NCI-H2029 (cell line): ENCODE data around the gene GTPBP3.
"Not testable (repeated sequence)": the region's sequence is repeated elsewhere in the genome, so short reads cannot be mapped to it uniquely, and the experiment has no call there.

Source experiments
- DNase-seq: peaks from one replicate; lab custom pipeline; 2025; lab: John Stamatoyannopoulos, UW

Gene GTPBP3

DNA sequence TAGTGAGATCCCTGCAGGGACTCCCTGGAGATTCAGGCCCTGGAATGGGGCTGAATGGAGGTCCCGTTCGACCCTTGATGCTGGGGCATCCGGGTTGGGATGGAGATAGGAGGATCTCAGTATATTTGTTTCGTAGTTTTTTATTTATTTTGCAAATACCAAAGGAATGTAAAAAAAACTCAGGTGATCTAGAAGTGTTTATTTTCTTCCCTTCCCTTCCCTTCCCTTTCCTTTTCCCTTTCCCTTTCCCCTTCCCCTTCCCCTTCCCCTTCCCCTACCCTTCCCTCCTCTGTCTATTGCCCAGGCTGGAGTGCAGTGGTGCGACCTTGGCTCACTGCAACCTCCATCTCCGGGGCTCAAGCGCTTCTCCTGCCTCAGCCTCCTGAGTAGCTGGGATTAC, 4.5 kb downstream of the GTPBP3 start:
- no peak for DNase-seq

DNA sequence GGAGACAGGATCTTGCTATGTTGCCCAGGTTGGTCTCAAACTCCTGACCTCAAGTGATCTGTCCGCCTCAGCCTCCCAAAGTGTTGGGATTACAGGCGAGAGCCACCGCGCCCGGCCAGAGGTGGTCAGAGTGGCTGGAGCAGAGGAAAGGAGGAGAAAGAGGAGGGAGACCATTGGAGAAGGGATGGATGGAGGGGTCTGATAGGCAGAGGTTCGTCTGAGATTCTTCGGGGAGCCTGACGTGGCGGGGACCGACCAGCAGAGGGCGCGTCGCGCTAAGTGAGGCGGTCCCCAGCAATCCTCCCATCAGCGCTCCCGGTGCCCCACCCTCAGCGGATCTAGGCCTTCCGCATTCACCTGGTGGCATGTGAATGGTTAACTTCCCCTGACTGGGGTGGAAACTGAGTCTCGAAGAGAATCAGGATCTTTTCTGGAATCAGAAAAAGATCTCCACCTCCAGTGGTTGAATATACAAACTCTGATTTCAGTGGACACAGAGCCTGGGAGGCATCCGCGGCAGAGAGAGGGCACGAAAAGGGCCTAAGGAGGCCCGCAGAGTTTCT, 8.8 kb downstream of the GTPBP3 start:
- DNase-seq, result peak; percentile 42

DNA sequence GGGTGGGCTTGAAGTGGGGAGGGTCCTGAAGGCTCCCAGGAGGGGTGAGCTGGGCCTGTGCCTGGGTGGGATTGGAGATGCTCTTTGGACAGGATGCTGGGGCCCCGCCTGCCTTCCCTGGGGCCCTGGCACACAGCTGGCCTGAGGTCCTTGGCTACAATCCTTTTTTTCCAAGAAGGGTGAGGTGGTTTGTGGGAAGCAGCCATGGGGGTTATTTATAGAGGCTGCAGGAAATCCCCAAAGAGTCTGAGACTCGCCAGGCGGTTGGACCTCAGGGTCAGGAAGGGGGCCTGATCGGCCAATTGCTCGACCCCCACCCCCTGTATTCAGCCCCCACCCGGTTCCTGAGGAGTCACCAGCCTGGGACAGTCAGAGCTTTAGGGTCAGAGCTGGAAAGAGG, 10.0 kb downstream of the GTPBP3 start:
- DNase-seq, result no peak

DNA sequence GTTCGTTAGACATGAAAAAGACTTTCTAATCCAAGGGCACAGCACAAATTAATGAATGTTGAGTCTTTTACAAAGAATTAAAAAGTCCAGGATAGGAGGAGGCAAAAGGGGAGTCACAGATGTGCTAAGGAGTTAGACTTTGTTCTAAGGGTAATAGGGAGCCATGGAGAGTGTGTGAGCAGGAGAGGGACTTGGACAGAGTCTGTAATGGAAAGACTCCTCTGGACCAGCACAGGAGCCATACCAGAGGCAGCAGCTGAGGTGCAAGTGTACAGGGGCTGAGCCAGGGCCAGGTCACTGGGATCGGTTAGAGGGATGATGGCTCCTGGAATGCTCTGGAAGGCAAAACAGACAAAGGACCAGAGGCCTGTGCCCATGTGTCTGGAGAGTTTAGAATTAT, 10.5 kb downstream of the GTPBP3 start:
- DNase-seq, result no peak

DNA sequence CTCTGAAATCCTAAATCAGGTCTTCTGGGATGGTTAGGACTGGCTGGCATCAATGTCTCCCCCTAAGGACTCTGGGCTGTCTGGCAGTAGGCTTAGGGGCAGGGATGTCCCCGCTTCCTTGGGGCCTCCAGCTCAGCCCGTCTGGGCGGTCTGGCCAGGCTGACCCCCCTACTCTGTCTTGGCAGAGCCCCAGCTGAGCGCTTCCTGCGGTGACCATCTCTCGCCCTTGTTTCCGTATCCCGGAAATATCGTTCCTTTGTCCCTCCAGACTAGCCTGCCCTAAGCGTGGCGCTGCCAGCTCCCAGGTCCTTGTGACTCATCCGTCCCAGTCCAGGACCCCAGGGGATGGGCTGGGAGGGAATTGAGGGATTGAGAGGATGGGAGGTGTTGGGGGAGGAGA, 11.3 kb downstream of the GTPBP3 start:
- peak; percentile 53 for DNase-seq

- no peak for DNase-seq
Observed at GRCh38 chr19:17351815-17352435, 14.6 kb downstream of the GTPBP3 start.

- DNase-seq, result no peak
Observed at GRCh38 chr19:17352608-17353280, 15.4 kb downstream of the GTPBP3 start.

GRCh38 chr19:17353386-17353785, 16.0 kb downstream of the GTPBP3 start:
- DNase-seq, result no peak

DNA sequence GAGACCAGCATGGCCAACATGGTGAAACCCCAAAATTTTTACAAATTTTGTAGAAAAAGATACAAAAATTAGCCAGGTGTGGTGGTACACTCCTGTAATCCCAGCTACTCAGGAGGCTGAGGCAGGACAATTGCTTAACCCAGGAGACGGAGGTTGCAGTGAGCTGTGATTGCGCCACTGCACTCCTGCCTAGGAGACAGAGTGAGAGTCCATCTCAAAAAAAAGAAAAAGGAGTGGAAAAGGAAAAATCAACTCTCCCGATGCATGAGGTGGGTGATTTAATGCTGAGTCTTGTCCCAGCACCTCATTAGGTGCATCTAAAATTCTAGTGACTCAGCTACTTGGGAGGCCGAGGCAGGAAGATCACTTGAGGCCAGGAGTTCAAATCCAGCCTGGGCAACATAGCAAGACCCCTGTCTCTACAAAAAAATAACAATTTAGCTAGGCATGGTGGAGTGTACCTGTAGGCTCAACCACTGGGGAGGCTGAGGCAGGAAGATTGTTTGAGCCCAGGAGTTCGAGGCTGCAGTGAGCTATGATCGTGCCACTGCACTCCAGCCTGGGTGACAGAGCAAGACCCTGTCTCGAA, 19.8 kb downstream of the GTPBP3 start:
- no peak for DNase-seq

DNA sequence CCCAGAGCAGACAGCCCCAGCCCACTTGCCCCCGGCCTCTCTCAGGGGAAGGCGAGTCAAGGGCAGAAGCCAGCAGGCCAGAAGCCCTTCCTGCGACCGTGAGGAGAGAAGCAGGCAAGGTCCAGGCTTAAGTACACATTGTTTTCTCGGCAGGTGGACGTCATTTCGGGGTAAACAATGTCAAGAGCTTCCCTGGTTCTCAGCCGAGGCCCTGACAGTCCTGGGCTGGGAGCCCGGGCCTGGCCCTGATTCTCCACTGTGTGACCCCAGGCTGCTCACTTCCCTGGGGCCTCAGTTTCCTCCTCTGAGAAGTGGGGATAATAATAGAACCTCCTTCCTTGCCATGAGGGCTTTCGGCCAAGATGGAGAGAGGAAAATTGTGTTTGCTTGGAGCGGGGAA, 20.4 kb downstream of the GTPBP3 start:
- peak; percentile 63 for DNase-seq

- DNase-seq, result no peak
Observed at GRCh38 chr19:17358395-17358794, 21.0 kb downstream of the GTPBP3 start.

GRCh38 chr19:17359905-17360800, 22.8 kb downstream of the GTPBP3 start:
- DNase-seq, result no peak

DNA sequence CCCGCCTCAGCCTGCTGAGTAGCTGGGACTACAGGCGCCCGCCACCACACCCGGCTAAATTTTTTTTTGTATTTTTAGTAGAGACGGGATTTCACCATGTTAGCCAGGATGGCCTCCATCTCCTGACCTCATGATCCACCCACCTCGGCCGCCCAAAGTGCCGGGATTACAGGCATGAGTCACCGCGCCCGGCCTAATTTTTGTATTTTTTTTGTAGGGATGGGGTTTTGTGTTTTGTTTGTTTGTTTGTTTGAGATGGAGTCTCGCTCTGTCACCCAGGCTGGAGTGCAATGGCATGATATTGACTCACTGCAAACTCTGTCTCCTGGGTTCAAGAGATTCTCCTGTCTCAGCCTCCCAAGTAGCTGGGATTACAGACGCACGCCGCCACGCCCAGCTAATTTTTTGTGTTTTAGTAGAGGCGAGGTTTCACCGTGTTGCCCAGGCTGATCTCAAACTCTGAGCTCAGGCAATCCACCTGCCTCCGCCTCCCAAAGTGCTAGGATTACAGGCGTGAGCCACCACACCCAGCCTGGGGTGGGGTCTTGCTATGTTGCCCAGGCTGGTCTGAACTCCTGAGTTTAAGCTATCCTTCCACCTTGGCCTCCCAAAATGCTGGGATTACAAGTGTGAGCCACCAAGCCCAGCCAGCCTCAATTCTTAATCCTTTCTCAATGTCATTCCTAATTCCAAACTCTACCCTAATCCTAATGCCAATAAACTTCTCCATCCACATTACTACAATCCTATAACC, 26.7 kb downstream of the GTPBP3 start:
- DNase-seq, result not testable (repeated sequence)

DNA sequence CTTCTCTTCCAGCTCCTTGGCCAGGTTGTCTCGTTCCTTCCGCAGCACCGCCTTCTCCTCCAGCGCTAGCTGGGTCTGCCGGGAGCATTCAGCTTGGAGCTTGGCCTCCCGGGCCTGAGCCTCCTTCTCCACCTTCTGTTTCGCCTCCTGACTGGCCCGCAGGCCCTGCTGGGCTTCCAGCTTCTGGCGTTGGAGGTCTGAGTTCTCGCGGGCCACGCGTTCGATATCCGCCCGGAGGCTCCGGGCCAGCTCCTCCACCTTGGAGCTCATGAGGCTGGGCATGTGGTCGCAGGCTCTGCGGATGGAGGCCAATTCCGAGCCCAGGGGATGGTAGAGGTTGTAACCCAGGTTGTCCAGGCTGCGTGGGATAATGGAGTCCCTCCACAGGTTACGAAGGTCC, 28.0 kb downstream of the GTPBP3 start:
- DNase-seq, result no peak

GRCh38 chr19:17370026-17370587, 32.8 kb downstream of the GTPBP3 start:
- no peak for DNase-seq

- DNase-seq, result no peak
Observed at GRCh38 chr19:17376935-17377600, 39.7 kb downstream of the GTPBP3 start, which contains the start of gene PLVAP. Gene PLVAP (minus strand): TSS chr19:17377342. CDS start chr19:17377288, 54 bp downstream.

GRCh38 chr19:17378271-17378670, 40.9 kb downstream of the GTPBP3 start:
- DNase-seq, result no peak

- DNase-seq, result no peak
Observed at GRCh38 chr19:17379221-17379631, 41.9 kb downstream of the GTPBP3 start.

GRCh38 chr19:17380426-17381138, 43.2 kb downstream of the GTPBP3 start:
- DNase-seq, result no peak
